K562 (cell line): ENCODE results near the gene USB1. TPM values are rescaled to one million over a fixed set of nuclear protein-coding genes. Genes with fewer than 3 reads are reported as not detected.

Experiments
- ATAC-seq: fragments of 200-7000 bp; cut with Tn5 transposase; 3 replicates; pipeline ENCODE4 v1.9.1; 2020; ENCODE audit warnings: moderate library complexity
- BruUV-seq: library from RNA; stranded (reverse); fragments of 400-500 nt; replicated peaks from 2 replicates; lab custom pipeline; 2021; lab: Mats Ljungman, UMichigan
- CTCF ChIA-PET: fragments of 300-600 bp; formaldehyde crosslinking; extraction: SDS; loops from one replicate; lab custom pipeline; 2021; ENCODE audit warnings: low intra/inter-chr PET ratio; lab: Yijun Ruan, JAX
- POLR2A ChIA-PET: fragments of 300-600, 350-650 bp; sonication (Branson Sonifier 250); formaldehyde crosslinking; extraction: SDS; loops from one replicate; lab custom pipeline; 2021; ENCODE audit warnings: antibody characterized with exemption, inconsistent platforms; lab: Yijun Ruan, JAX
- DNase-seq, 4 experiments: peaks; one replicate each; pipeline versions ENCODE4 v3.0.0 to v3.0.0-alpha.2; 2011 to 2018; ENCODE audit warnings: low spot score in 3 of 4, mixed read lengths in 3 of 4; ENCODE audit errors: extremely low read depth in 1 of 4
- FAIRE-seq: peaks from 2 replicates; lab custom pipeline; 2011; peaks lifted over from hg19 to GRCh38; lab: Jason Lieb, UNC
- H2AFZ ChIP-seq: 2 replicates; pipeline ENCODE4 v1.6.0; 2011; ENCODE audit warnings: low read depth, low read length, control low read depth, inconsistent platforms
- H3K27ac ChIP-seq: fragments of 200-600 bp; 3 replicates; pipeline ENCODE4 v1.8.0; 2011; ENCODE audit warnings: low read depth, mild to moderate bottlenecking, control low read depth, inconsistent platforms, low read length, moderate library complexity, mixed read lengths; ENCODE audit errors: extremely low read depth
- H3K27me3 ChIP-seq, 2 experiments: fragments of 300-600 bp in 1 of 2; 2 replicates in 1 of 2; 3 replicates in 1 of 2; pipeline versions ENCODE4 v1.6.0 to v1.8.0; 2011; ENCODE audit warnings: inconsistent platforms in 2 of 2, low read length in 2 of 2, mild to moderate bottlenecking in 1 of 2, mixed read lengths in 1 of 2, moderate library complexity in 1 of 2; ENCODE audit not compliant: control insufficient read depth in 2 of 2, insufficient read depth in 2 of 2
- H3K36me3 ChIP-seq: fragments of 300-600 bp; 3 replicates; pipeline ENCODE4 v1.8.0; 2011; ENCODE audit warnings: mild to moderate bottlenecking, low read length, inconsistent platforms; ENCODE audit not compliant: control insufficient read depth, insufficient read depth
- H3K4me1 ChIP-seq, 2 experiments: fragments of 200-600 bp in 1 of 2; replicated peaks in 1 of 2; 2 replicates in 1 of 2; 3 replicates in 1 of 2; pipeline versions ENCODE4 v1.5.1 to v1.8.0; 2011; ENCODE audit warnings: inconsistent platforms in 2 of 2, low read length in 2 of 2, mild to moderate bottlenecking in 1 of 2, mixed read lengths in 1 of 2, moderate library complexity in 1 of 2; ENCODE audit not compliant: control insufficient read depth in 2 of 2, insufficient read depth in 2 of 2
- H3K4me2 ChIP-seq: 2 replicates; pipeline ENCODE4 v1.6.1; 2011; ENCODE audit warnings: low read length, control low read depth, inconsistent platforms, mixed read lengths; ENCODE audit not compliant: insufficient read depth
- H3K4me3 ChIP-seq: fragments of 200-600 bp; sonication (generic), shearing (Covaris generic); 2 replicates; pipeline ENCODE4 v1.5.1; 2016; ENCODE audit warnings: control low read depth, inconsistent platforms
- H3K79me2 ChIP-seq: fragments of 200-600 bp; 3 replicates; pipeline ENCODE4 v1.8.0; 2011; ENCODE audit warnings: low read length, inconsistent platforms; ENCODE audit not compliant: control insufficient read depth, insufficient read depth
- H3K9ac ChIP-seq, 2 experiments: 2 replicates each; pipeline versions ENCODE4 v1.6.0 to v1.6.1; 2011; ENCODE audit warnings: low read depth in 2 of 2, low read length in 2 of 2, control low read depth in 1 of 2, inconsistent platforms in 1 of 2, mild to moderate bottlenecking in 1 of 2, mixed read lengths in 1 of 2; ENCODE audit not compliant: insufficient read depth in 1 of 2
- H3K9me1 ChIP-seq: one replicate; pipeline ENCODE4 v1.6.0; 2011; ENCODE audit warnings: inconsistent platforms, mild to moderate bottlenecking, low read length, moderate library complexity; ENCODE audit not compliant: control insufficient read depth, insufficient read depth
- H3K9me3 ChIP-seq: replicated peaks from 2 replicates; pipeline ENCODE4 v1.5.1; 2011; ENCODE audit warnings: low read depth, low read length, inconsistent platforms; ENCODE audit not compliant: control insufficient read depth, insufficient read depth
- H4K20me1 ChIP-seq: replicated peaks from 2 replicates; pipeline ENCODE4 v1.6.1; 2011; ENCODE audit warnings: low read length, inconsistent platforms, mixed read lengths; ENCODE audit not compliant: control insufficient read depth, insufficient read depth
- ARID1B ChIP-seq: fragments of 450-650 bp; IDR thresholded peaks from 2 replicates; pipeline ENCODE4 v1.6.1; 2016; ENCODE audit warnings: antibody characterized with exemption, mild to moderate bottlenecking, inconsistent platforms
- CBX2 ChIP-seq: fragments of 200-600 bp; sonication (generic); IDR thresholded peaks from one replicate; pipeline ENCODE4 v1.6.1; 2012; ENCODE audit warnings: mild to moderate bottlenecking, low read length, inconsistent platforms; ENCODE audit not compliant: insufficient read depth, poor library complexity, severe bottlenecking
- CLOCK ChIP-seq: fragments of 250-450 bp; sonication (Bioruptor Pico); IDR thresholded peaks from 2 replicates; pipeline ENCODE4 v1.4.0; 2020; ENCODE audit warnings: mild to moderate bottlenecking, moderate library complexity, borderline replicate concordance
- DIDO1 ChIP-seq: fragments of 450-650 bp; IDR thresholded peaks from 2 replicates; pipeline ENCODE4 v1.6.1; 2016; ENCODE audit warnings: low read depth, missing biosample characterization, missing genetic modification characterization
- E2F3 ChIP-seq: fragments of 250-450 bp; sonication (Bioruptor Pico); IDR thresholded peaks from 2 replicates; pipeline ENCODE4 v1.4.0; 2020; ENCODE audit warnings: mild to moderate bottlenecking
- KAT8 ChIP-seq: fragments of 450-650 bp; IDR thresholded peaks from 2 replicates; pipeline ENCODE4 v1.6.1; 2016; ENCODE audit warnings: low read depth, mild to moderate bottlenecking
- MCM7 ChIP-seq, 2 experiments: fragments of 450-650 bp; IDR thresholded peaks; 2 replicates each; pipeline ENCODE4 v1.6.1; 2016 to 2018
- MEIS2 ChIP-seq: fragments of 450-650 bp; IDR thresholded peaks from 2 replicates; pipeline ENCODE4 v1.6.1; 2014; ENCODE audit warnings: mild to moderate bottlenecking; ENCODE audit not compliant: partially characterized antibody
- PRDM10 ChIP-seq: fragments of 450-650 bp; IDR thresholded peaks from 2 replicates; pipeline ENCODE4 v1.6.1; 2018; ENCODE audit not compliant: partially characterized antibody
- ZBTB12 ChIP-seq: fragments of 250-450 bp; sonication (Bioruptor Pico); IDR thresholded peaks from 2 replicates; pipeline ENCODE4 v1.4.0; 2020
- ZBTB7A ChIP-seq: IDR thresholded peaks from 2 replicates; pipeline ENCODE4 v1.6.1; 2011; ENCODE audit warnings: low read depth, mild to moderate bottlenecking, low read length, moderate library complexity, borderline replicate concordance; ENCODE audit not compliant: control insufficient read depth
- ZNF274 ChIP-seq: IDR thresholded peaks from 2 replicates; pipeline ENCODE4 v1.6.1; 2011; ENCODE audit warnings: low read depth, mild to moderate bottlenecking, low read length, moderate library complexity, borderline replicate concordance
- ZNF354B ChIP-seq: fragments of 250-450 bp; sonication (Bioruptor Pico); IDR thresholded peaks from 2 replicates; pipeline ENCODE4 v1.4.0; 2020
- ZNF699 ChIP-seq: fragments of 250-450 bp; sonication (Bioruptor Pico); IDR thresholded peaks from 2 replicates; pipeline ENCODE4 v1.8.0; 2021; ENCODE audit warnings: mild to moderate bottlenecking, moderate library complexity; ENCODE audit not compliant: insufficient replicate concordance
- WGBS: fragments of 100-300 bp; shearing (Covaris generic); methylation state at CpG from one replicate; pipeline ENCODE4 v1.1.6; 2016; ENCODE audit warnings: low coverage, mixed read lengths; ENCODE audit not compliant: insufficient coverage; ENCODE audit errors: missing lambda C conversion rate; 5-methylcytosine and 5-hydroxymethylcytosine counted together
- in situ Hi-C: fragments of 300-500 bp; cut with MboI; formaldehyde crosslinking; loops from 4 replicates; pipeline ENCODE4 v1.15.0; 2018; ENCODE audit warnings: inconsistent platforms, mixed read lengths
- intact Hi-C: fragments of 100-400 bp; cut with micrococcal nuclease; formaldehyde crosslinking; loops from 2 replicates; pipeline ENCODE4 v1.14.2; 2022
- polyA plus RNA-seq, 8 experiments: library from polyadenylated mRNA; depleted of rRNA in 4 of 8; stranded (reverse) in 5 of 8; unstranded in 3 of 8; fragments of >200 nt; fragmentation: Nextera tagmentation in 2 of 8; fragmentation: Illumina TruSeq in 1 of 8; extraction: Ambion mirVana in 2 of 8; extraction: Trizol in 1 of 8; gene quantifications; 2 replicates each; pipeline versions ENCODE4 v1.2.1 to v1.2.3, GENCODE V29; 2011 to 2014; ENCODE audit warnings: inconsistent platforms in 1 of 8, missing spikeins in 1 of 8
- total RNA-seq, 7 experiments: library from RNA; depleted of rRNA in 6 of 7; stranded (reverse); fragments of >200 nt in 6 of 7; fragmentation: Illumina TruSeq in 2 of 7; extraction: Trizol in 2 of 7; gene quantifications; 2 replicates each; pipeline versions ENCODE4 v1.2.1 to v1.2.3, GENCODE V29; 2011 to 2021; ENCODE audit warnings: low replicate concordance in 1 of 7

The USB1 gene
- total and polyA plus RNA-seq, 9 of the 15 experiments (the other 6 are each of a cell fraction or from before 2014, with no cell fraction given): 11.6 to 73.6 (median 19.4) TPM

- ATAC-seq (no peak), DNase-seq (no peak), FAIRE-seq (no peak)
- 0 out of 2 replicates have a peak within 1 kb of the TSS, but pooled peaks have one; percentile 6 for H2AFZ ChIP-seq
- H3K9ac ChIP-seq: peak within 1 kb of the TSS in 1 of 2 experiments; percentile 40; a peak in 1 of 4 replicates
- H3K4me2 ChIP-seq: no peak within 1 kb of the TSS
- no peak within 1 kb of the TSS for H3K4me3 ChIP-seq
- H3K79me2 ChIP-seq: no peaks in the 10 kb centered on the region
- ChIA-PET POLR2A (interaction anchor here (1.1 kb wide), 1 partner anchor 9 kb away, joined by 3 read pairs; no protein-coding TSS in a partner anchor), CTCF (no interaction called here)
- H3K9me1 ChIP-seq: peaks cover 4% of the 10 kb centered on the region
- H3K4me1 ChIP-seq: peaks cover 7 to 13% of the 10 kb centered on the region in 2 experiments
- H3K9me3 ChIP-seq: no peaks in the 10 kb centered on the region
- 22% methylated on average over 5 of the region's 6 CpGs for WGBS
- intact Hi-C loops: no loop called here
- BruUV-seq: no TSS peak
- in situ Hi-C loops: no loop called here
- no peaks in the 10 kb centered on the region for H4K20me1 ChIP-seq
- no peaks in the 10 kb centered on the region for H3K27me3 ChIP-seq
- no peaks in the 10 kb centered on the region for H3K36me3 ChIP-seq
- H3K27ac ChIP-seq: no peak within 1 kb of the TSS
- no peak for TF ChIP-seq ZNF354B (CRISPR knock-in tag)
- TF ChIP-seq E2F3 (CRISPR knock-in tag): no peak
- TF ChIP-seq ZNF274: no peak
- TF ChIP-seq CBX2: no peak
- TF ChIP-seq ZBTB7A: no peak
- no peak for TF ChIP-seq ZBTB12 (CRISPR knock-in tag)
- TF ChIP-seq KAT8: no peak
- TF ChIP-seq MEIS2: no peak
- TF ChIP-seq ARID1B: no peak
- TF ChIP-seq PRDM10: no peak
- no peak for TF ChIP-seq DIDO1 (tag)
- TF ChIP-seq CLOCK (CRISPR knock-in tag): no peak
- TF ChIP-seq ZNF699 (CRISPR knock-in tag): no peak
- no peak for TF ChIP-seq MCM7 (IDR thresholded peaks at IDR 0.05)
Observed at GRCh38 chr16:57970970-57971369, 30.2 kb upstream of the USB1 start, which contains the start of gene CNGB1. TSS of gene CNGB1 (minus strand) at chr16:57971128. CDS start at chr16:57967286, 3,842 bp downstream.
